NCI-H526 treated with DMSO at 0.1 percent for 48 hours (cell line): ENCODE measurements around the gene ZNF586.
"Not testable (repeated sequence)": the region's sequence is repeated elsewhere in the genome, so short reads cannot be mapped to it uniquely, and the experiment has no call there.

Source experiments
- DNase-seq: peaks from one replicate; lab custom pipeline; 2025; lab: John Stamatoyannopoulos, UW

ZNF586 gene

DNA sequence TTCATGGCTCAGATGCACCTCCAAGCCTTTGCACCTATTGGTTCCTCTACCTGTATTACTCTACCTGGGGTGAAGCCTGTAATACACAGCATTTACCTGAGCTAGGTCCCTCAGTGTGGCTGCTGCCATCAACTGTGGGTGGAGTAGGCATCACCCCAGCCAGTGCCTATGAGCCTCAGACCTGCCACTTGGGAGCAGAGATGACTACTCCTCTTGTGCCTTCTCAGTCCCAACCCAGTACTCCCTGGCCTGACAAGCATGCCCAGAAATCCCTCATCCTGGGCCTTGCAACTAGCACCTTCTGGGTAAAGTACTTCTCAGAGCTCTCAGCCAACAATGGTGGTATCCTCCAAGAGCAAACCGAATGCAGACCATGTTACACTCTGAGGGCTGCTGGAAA, 27.1 kb downstream of the ZNF586 start:
- not testable (repeated sequence) for DNase-seq

DNA sequence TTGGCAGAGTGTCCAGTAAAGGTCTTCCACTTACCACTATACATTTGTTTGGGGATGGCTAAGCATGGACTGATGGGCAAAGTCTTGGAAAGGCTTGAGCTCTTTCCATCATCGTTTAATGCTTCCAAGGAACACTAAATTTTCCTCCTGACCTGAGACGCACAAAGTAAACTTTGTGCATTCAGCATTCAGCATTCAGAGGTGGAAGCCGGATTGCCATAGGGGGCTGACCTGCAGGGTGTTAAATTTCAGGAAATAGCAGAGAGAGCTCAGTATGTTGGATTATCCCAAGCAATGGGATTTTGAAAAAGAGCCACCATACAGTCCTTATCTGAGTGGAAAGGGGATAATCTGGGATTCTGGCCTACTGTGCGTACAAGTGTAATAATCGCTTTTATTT, 31.2 kb downstream of the ZNF586 start:
- no peak for DNase-seq

DNA sequence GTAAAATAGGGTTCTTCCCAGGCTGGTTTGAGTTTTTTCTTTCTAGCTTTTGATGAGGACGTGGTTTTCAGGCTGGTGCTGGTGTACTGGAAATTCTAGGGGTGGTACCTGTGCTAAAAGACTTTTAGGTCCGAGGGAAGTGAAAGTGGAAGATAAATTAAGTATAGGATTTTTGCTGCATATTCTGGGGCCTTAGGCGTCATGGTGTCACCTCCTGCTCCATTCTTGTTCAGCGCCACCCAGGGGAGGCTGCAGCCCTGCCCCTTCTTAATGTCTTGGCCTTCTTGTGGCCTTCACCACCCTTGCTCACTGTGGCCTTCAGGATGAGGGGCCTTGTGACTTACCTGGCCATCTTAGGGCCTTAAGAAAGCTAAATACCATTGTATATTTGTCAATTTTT, 32.8 kb downstream of the ZNF586 start:
- DNase-seq = no peak

DNA sequence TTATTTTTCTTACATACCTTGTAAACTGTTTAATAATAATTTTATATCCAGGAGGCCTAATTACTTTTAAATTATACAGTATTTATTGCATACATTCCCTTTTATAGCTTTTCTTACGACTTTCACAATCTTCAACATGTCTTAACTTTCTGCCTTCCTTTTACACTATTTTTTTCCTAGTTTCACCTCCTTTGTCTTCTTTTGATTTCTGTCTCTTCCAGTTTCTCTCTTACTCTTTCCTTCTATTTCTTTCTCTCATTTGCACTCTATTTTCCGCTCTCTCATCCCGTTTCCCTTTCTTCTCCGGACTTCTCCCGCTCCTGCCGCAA, 33.8 kb downstream of the ZNF586 start:
- DNase-seq = no peak

DNA sequence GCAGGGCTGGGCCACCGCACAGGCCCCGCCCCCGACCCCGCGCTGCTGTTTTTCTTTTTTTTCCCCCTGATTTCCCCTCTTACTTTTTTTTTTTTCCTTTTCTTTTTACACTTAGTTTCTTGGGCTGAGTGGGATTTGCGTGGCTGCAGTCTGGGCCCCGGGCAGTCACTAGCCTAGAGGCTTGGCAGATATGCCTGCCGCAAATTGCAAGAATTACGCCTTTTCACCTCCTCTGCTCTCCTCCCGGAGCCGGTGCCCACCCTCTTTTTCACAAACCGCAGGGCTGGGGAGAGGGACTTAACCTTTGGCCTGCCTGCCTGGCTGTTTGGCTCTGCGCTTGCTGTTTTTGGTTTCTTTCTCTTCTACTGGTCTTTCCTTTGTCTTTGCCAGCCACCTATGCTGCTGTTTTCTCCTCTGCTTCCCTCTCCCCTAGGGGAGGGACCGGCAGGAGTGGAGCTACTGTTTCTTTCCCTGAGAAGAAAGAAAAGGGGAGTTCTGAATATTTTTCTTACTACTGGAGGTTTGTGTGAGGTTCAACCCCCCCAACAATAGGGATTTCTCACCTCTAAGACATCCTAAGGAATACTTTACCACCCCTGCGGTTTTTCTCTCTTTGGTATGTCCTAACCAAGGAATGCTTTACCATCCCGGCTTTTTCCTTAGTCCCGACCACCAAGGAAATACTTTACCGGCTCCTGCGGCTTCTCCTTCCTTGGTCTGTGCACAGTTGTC, 34.3 kb downstream of the ZNF586 start:
- DNase-seq = no peak

DNA sequence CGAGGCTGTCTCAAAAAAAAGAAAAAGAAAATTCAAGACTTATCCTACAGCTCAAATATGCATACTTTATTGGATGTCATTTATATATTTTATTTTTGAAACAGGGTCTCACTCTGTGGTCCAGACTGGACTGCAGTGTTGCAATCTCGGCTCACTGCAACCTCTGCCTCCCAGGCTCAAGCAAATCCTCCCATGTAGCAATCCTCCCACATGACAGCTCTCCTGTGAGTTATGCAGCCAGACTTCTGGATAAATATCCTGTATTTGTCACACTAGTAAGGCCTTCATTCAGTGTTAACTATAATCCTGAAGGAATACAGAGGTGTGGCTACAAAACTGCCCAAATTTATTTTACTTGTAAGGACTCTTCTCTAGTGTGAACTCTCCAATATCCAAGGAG, 38.1 kb downstream of the ZNF586 start:
- DNase-seq = no peak

DNA sequence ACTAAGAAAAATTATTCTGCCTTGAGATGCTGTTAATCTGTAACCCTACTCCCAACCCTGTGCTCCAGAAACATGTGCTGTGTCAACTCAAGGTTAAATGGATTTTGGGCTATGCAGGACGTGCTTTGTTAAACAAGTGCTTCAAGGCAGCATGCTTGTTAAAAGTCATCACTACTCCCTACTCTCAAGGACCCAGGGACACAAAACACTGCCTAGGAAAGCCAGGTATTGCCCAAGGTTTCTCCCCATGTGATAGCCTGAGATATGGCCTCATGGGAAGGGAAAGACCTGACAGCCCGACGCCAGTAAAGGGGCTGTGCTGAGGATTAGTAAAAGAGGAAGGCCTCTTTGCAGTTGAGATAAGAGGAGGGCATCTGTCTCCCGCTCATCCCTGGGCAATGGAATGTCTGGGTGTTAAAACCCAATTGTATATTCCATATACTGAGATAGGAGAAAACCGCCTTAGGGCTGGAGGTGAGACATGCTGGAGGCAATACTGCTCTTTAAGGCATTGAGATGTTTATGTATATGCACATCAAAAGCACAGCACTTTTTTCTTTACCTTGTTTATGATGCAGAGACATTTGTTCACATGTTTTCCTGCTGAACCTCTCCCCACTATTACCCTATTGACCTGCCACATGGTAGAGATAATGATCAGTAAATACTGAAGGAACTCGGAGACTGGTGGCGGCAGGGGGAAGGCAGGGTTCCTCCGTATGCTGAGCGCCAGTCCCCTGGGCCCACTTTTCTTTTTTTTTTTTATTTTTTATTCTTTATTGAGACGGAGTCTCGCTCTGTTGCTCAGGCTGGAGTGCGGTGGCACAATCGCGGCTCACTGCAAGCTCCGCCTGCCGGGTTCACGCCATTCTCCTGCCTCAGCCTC, 41.2 kb downstream of the ZNF586 start:
- DNase-seq = peak; percentile 6

DNA sequence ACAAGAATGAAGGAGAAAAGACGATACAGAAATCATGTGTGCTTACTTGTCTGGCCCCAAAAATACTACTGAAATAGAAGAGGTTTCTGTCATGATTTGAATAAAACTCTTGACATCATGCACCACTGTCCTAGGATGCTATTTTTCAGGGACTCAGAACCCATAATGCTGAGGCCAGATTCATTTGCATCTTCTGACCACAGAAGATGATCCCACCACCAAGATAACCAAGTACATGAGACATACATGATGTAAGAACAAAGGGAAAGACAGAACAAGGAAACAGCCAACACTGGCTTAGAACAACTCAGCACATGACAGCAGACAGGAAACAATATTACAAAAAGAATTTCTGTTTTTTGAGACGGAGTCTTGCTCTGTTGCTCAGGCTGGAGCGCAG, 42.8 kb downstream of the ZNF586 start:
- DNase-seq = no peak

DNA sequence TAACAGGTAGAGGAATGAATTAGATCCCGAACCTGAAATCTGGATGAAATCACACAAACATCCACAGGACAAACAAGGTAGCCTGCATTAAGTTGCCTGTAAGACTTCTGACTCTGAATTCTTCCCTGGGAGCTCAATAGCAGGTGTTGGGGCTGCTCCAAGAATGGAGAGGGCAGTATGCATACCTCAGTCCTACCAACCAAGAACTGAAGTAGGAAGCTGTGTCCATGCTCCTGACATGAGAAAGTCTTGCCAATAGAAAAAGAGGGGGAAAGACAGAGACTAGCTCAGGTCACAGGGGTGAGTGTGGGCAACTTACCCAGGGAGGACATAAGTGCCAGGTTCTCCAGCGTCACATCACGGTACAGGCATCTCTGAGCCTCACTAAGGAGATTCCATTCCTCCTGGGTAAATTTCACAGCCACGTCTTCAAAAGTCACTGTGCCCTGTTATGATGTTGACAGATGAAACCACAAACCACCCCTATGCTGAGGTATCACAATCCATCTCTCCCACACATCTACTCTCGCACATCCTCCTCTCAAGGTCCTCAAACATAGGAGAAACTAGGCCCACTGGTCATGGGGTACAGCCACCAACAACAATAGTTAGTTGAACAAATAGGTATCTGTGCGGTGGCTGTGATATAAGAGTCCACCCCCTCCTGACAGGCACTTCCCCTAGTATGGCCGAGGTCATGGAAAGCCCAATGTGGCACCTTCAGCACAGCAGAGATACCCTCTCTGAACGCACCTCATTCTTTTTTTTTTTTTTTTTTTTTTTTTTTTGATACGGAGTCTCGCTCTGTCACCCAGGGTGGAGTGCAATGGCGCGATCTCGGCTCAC, 43.7 kb downstream of the ZNF586 start:
- not testable (repeated sequence) for DNase-seq

DNA sequence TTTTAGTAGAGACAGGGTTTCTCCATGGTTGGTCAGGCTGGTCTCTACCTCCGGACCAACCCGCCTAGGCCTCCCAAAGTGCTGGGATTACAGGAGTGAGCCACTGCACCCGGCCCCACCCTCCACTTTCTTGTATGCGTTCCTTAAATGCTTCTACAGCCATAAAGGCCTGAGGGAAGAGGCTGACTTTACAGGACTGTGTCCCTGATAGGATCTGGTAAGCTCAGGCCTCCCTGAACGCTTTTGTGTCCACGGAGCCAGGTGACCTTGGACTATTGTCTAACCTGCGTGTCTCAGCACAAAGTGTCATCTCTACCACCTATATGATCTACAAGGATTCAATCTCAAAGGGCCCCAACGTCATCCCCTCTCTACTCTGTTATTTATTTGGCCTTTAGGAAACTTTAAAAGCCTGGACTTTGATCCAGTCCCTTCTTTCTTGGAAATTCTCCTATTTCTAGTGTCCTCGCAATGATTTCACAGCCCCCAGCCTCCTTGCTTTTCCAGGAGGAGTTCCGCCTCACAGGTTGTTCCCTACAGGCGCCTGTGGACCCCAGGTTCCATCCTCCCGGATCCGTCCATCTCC, 44.5 kb downstream of the ZNF586 start:
- DNase-seq = no peak

DNA sequence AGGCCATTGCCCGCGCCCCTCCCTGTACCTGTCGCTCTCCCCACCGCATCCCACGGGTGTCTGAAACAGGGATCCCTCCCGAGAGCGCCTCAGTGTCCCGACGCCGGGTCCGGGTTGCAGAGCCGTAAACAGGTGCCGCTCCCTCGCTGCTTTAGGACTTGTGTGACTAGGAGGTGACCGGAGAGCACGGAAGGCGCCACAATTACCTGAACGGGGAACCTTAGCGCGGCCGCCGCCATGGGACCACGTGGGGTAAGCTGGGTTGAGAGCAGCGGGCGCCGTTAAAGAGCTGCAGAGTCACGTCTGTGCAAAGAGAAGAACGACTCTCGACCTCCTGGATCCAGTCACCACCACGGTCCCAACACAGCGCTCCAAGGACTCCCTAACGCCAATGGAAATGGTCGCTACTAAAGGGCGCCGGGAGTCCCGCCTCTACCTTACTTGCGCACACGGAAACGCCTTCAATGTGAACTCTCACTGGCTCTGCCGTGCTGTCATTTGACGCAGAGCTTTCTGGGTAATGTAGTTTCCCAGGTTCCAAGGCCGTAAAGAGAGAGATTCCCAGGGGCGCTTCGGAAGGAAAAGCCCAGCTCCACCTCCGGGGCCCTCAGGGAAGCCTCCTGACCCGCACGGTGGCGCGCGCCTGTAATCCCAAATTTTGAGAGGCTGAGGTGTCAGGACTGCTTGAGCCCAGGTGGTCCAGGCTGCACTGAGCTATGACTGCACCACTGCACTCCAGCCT, 45.2 kb downstream of the ZNF586 start, which contains the start of gene ZNF552:
ZNF552 (minus strand) TSS at position 409 of the 742 bp plus-strand sequence; CDS start at position 239, 170 bp downstream.
- DNase-seq = peak; percentile 80

DNA sequence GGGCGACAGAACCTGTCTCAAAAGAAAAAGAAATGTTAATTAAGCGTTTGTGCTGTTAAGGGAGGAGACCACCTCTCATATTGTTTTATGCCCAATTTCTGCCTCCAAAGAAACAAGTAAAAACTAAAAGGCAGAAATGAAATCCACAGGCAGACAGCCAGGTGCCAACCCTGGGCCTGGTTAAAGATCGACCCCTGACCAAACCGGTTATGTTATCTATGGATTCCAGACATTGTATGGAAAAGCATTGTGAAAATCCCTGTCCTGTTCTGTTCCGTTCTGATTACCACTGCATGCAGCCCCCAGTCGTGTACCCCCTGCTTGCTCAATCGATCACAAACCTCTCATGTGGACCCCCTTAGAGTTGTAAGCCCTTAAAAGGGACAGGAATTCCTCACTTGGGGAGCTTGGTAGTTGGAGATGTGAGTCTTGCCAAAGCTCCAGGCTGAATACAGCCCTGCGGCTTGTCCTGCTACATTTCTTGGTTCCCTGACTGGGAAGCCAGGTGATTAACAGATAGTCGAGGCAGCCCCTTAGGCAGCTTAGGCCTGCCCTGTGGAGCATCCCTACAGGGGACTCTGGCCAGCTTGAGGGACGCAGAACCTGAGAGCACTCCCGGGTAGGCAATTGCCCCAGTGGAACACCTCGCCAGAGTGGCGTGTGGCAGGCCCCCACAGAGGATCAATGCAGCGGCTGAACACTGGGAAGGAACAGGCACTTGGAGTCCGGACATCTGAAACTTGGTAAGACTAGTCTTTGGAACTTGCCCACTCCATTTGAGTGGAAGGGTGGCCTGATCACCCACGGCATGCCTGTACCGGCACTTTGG, 46.0 kb downstream of the ZNF586 start:
- DNase-seq = no peak

DNA sequence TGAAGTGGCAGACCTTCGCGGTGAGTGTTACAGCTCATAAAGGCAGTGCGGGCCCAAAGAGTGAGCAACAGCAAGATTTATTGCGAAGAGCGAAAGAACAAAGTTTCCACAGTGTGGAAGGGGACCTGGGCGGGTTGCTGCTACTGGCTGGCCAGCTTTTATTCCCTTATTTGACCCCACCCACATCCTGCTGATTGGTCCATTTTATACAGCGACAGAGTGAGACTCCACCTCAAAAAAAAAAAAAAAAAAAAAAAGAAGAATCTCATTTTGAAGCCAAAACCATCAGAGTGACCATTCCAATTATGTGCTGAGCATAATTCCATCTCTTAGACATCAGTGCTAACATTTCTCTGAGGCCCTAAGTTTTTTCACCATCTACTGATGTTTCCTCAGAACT, 47.2 kb downstream of the ZNF586 start:
- DNase-seq = no peak

DNA sequence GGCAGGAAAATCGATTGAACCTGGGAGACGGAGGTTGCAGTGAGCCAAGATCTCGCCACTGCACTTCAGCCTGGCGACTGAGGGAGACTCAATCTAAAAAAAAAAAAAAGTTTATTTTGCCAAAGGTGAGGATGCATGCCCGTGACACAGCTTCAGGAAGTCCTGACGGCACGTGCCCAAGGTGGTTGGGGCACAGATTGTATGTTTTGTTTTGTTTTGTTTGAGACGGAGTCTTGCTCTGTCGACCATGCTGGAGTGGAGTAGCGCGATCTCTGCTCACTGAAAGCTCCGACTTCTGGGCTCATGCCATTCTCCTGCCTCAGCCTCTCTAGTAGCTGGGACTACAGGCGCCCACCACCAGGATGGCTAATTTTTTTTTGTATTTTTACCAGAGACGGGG, 48.5 kb downstream of the ZNF586 start:
- no peak for DNase-seq

DNA sequence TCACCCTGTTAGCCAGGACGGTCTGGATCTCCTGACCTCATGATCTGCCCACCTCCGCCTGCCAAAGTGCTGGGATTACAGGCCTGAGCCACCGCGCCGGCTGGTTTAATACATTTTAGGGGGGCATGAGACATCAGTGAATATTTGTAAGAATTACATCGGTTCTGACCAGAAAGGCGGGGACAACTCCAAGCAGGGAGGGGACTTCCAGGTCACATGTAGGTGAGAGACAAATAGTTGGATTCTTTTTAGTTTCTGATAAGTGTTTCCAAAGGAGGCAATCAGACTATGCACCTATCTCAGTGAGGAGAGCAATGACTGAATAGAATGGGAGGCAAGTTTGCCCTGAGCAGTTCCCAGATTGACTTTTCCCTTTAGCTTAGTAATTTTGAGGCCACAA, 48.9 kb downstream of the ZNF586 start:
- DNase-seq = no peak

DNA sequence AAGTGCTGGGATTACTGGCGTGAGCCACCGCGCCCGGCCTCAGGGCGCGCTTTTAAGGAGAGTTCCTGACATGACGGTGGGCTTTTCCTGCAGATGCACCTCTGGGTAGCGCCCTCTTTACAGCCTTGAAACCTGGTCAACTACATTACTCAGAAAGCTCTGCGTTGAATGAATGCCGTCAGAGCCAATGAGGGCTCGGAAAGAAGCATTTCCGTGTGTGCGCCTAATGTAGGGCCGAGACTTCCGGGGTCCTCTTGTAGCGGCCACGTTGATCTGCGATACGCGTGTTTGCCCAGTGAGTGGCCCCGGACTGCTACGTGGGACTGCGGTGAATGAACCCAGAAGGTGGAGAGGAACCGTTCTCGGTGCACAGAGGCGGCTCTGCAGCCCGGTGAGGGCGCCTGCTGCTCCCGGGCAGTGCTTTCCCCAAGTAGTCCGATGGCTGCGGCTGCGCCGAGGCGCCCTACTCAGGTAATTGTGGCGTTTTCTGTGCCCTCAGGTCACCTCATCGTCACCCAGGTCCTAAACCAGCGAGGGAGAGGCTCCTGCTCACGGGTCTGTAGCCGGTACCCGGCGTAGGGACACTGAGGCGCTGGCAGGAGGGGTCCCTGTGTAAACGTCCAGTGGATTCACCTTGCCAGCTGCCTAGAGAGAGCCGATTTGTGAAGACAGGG, 50.1 kb downstream of the ZNF586 start:
- DNase-seq = peak; percentile 92

DNA sequence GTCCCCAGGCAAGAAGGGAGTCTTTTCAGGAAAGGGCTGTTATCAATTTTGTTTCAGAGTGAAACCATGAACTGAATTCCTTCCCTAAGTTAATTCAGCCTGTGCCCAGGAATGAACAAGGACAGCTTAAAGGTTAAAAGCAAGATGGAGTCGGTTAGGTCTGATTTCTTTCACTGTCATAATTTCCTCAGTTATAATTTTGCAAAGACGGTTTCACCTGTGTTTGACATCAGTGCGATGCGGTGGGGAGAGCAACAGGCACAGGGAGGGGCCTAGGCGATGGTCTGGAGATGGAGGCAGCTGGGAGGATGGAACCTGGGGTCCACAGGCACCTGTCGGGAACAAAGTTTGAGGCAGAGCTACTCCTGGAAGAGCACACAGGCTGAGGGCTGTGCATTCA, 51.1 kb downstream of the ZNF586 start:
- no peak for DNase-seq

DNA sequence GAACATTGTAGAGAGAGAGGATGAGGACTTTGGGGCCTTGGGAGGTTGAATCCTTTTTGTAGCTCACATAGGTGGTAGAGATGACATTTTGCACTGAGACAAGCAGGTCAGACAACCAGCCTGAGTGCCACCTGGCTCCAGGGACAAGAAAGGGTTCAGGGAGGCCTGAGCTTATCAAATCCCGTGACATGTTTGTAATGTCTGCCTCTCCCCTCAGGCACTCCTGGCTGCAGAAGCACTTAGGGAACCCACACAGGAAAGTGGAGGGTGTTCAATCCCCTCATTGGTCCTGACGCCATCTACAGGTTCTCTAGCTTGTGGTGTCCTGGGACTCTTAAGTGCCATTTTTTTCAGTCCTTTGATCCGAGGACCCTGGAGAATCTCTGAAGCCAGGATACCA, 51.6 kb downstream of the ZNF586 start:
- DNase-seq = not testable (repeated sequence)

DNA sequence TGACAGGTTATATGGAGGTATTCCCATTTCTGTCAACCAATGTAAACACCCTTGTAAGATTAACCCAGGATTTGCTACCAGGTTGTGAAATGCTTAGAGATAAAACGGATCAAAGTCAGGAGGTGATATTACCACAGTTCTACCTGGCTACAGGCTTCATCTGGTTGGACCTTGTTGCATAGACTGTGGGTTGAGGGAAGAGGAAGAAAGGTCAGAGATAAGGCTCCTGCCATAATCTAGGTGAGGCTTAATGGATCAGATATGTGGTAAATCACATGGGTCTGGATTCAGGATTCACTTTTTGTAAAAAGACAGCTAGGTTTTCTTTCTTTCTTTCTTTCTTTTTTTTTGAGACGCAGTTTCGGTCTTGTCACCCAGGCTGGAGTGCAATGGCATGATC, 52.0 kb downstream of the ZNF586 start:
- not testable (repeated sequence) for DNase-seq

DNA sequence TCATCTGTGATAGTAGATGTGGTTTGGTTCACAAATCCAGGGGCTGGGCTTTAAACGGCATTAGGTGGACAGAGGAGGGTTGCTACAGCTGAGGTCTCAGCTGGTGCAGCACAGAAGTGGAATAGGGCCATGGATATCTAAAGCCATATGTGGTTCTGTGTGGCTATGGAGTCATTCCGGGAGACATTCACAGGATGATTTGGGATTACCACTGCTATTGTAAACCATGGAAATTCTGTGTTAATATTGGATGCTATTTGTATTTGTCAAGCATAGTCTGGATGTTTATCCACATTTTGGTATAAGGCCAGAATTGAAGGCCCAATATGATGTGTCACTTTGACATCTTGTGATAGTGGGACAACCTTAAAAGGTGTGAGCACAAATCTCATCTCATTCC, 53.7 kb downstream of the ZNF586 start:
- DNase-seq = not testable (repeated sequence)
